ENCODE measurements around the gene GPALPP1. TPM values are rescaled to one million over a fixed set of nuclear protein-coding genes. Genes with fewer than 3 reads are reported as not detected.

Gene GPALPP1
- total RNA-seq, 2 donors from 2014 or later: 24.6 to 29.7 TPM

- intact Hi-C loops (cut with DNase I): loop anchor here (10.0 kb wide), 1 partner anchor 921 kb away; no protein-coding TSS in a partner anchor
Measured at GRCh38 chr13:44976196-44976595, 13.1 kb upstream of the GPALPP1 start.

GRCh38 chr13:44976949-44977583 lies 12.3 kb upstream of the GPALPP1 start:
- Histone ChIP-seq H3K36me3 (peaks cover 0 to 6% of the 10 kb centered on the region in 2 donors), H3K27ac (no peak overlapping the region), H3K9me3 (no peaks in the 10 kb centered on the region), H3K4me3 (no peak overlapping the region), H3K4me1 (replicated peaks) (no peaks in the 10 kb centered on the region), H3K27me3 (replicated peaks; ENCODE audit: insufficient read depth) (no peaks in the 10 kb centered on the region)
- WGBS: 54% methylated on average over 1 of the region's 1 CpG
- TF ChIP-seq POLR2A (IDR thresholded peaks at IDR 0.05): no peak
- TF ChIP-seq POLR2AphosphoS5 (IDR thresholded peaks at IDR 0.05): no peak
- no peak for TF ChIP-seq CTCF (IDR thresholded peaks at IDR 0.05)
- intact Hi-C loops (cut with DNase I): loop anchor here (10.0 kb wide), 1 partner anchor 922 kb away; no protein-coding TSS in a partner anchor
- no peak for DNase-seq (ENCODE audit: low spot score)

More at GRCh38 chr13:44976196-44976595, 13.1 kb upstream of the GPALPP1 start:
- Histone ChIP-seq H3K36me3 (peaks cover 0 to 6% of the 10 kb centered on the region in 2 donors), H3K9me3 (no peaks in the 10 kb centered on the region), H3K27ac (no peak overlapping the region), H3K4me1 (replicated peaks) (no peaks in the 10 kb centered on the region), H3K4me3 (no peak overlapping the region), H3K27me3 (replicated peaks; ENCODE audit: insufficient read depth) (no peaks in the 10 kb centered on the region)
- 89% methylated on average over 3 of the region's 3 CpGs for WGBS
- no peak for DNase-seq (ENCODE audit: low spot score)
- no peak for TF ChIP-seq POLR2AphosphoS5 (IDR thresholded peaks at IDR 0.05)
- no peak for TF ChIP-seq POLR2A (IDR thresholded peaks at IDR 0.05)
- TF ChIP-seq CTCF (IDR thresholded peaks at IDR 0.05): no peak

- no peak overlapping the region for H3K27ac ChIP-seq
- H3K27me3 ChIP-seq (replicated peaks; ENCODE audit: insufficient read depth): no peaks in the 10 kb centered on the region
- peaks cover 0 to 6% of the 10 kb centered on the region in 2 donors for H3K36me3 ChIP-seq
- intact Hi-C loops (cut with DNase I): loop anchor here (10.0 kb wide), 1 partner anchor 924 kb away; no protein-coding TSS in a partner anchor
- no peaks in the 10 kb centered on the region for H3K4me1 ChIP-seq (replicated peaks)
- no peak for TF ChIP-seq POLR2AphosphoS5 (IDR thresholded peaks at IDR 0.05)
- no peak for TF ChIP-seq POLR2A (IDR thresholded peaks at IDR 0.05)
- TF ChIP-seq CTCF (IDR thresholded peaks at IDR 0.05): no peak
- no peak for DNase-seq (ENCODE audit: low spot score)
- WGBS: 100% methylated on average over 1 of the region's 1 CpG
- no peaks in the 10 kb centered on the region for H3K9me3 ChIP-seq
- no peak overlapping the region for H3K4me3 ChIP-seq
Measured at GRCh38 chr13:44978328-44978727, 11.0 kb upstream of the GPALPP1 start.

- TF ChIP-seq CTCF (IDR thresholded peaks at IDR 0.05): no peak
- no peak for TF ChIP-seq POLR2A (IDR thresholded peaks at IDR 0.05)
- TF ChIP-seq POLR2AphosphoS5 (IDR thresholded peaks at IDR 0.05): no peak
- Histone ChIP-seq H3K9me3 (no peaks in the 10 kb centered on the region), H3K4me1 (replicated peaks) (peaks cover 14% of the 10 kb centered on the region), H3K36me3 (no peaks in the 10 kb centered on the region), H3K4me3 (peak overlapping the region; percentile 83 to 93), H3K27ac (peak overlapping the region; percentile 75 to 80), H3K27me3 (replicated peaks; ENCODE audit: insufficient read depth) (no peaks in the 10 kb centered on the region)
- 3% methylated on average over 10 of the region's 10 CpGs for WGBS
- DNase-seq (ENCODE audit: low spot score): no peak
- intact Hi-C loops (cut with DNase I): no loop called here
Measured at GRCh38 chr13:44989941-44990340, 603 bp downstream of the GPALPP1 start.

- Histone ChIP-seq H3K4me3 (no peak overlapping the region), H3K36me3 (no peaks in the 10 kb centered on the region), H3K9me3 (no peaks in the 10 kb centered on the region), H3K27me3 (replicated peaks; ENCODE audit: insufficient read depth) (no peaks in the 10 kb centered on the region), H3K4me1 (replicated peaks) (no peaks in the 10 kb centered on the region), H3K27ac (no peak overlapping the region)
- no peak for DNase-seq (ENCODE audit: low spot score)
- intact Hi-C loops (cut with DNase I): no loop called here
- TF ChIP-seq CTCF (IDR thresholded peaks at IDR 0.05): no peak
- TF ChIP-seq POLR2A (IDR thresholded peaks at IDR 0.05): no peak
- no peak for TF ChIP-seq POLR2AphosphoS5 (IDR thresholded peaks at IDR 0.05)
Measured at GRCh38 chr13:45003417-45003816, 14.1 kb downstream of the GPALPP1 start.

Data from prostate gland (tissue), 2 donors.